H9 (cell line): Measurements from ENCODE around the gene LRCH4. TPM values are rescaled to one million over a fixed set of nuclear protein-coding genes. Genes with fewer than 3 reads are reported as not detected.

Source experiments
- DNase-seq: peaks from one replicate; pipeline ENCODE4 v3.0.0-alpha.2; 2017
- H2AFZ ChIP-seq: one replicate; pipeline ENCODE4 v1.6.1; 2013; ENCODE audit warnings: mild to moderate bottlenecking, low read length, control low read depth, moderate library complexity
- H2AK5ac ChIP-seq: 2 replicates; pipeline ENCODE4 v1.6.1; 2013; ENCODE audit warnings: low read length, control low read depth, mixed read lengths; ENCODE audit not compliant: insufficient read length
- H2BK120ac ChIP-seq: one replicate; pipeline ENCODE4 v1.6.1; 2013; ENCODE audit warnings: low read depth, mild to moderate bottlenecking, low read length, control low read depth, inconsistent platforms; ENCODE audit not compliant: poor library complexity, severe bottlenecking
- H2BK12ac ChIP-seq: 2 replicates; pipeline ENCODE4 v1.6.1; 2013; ENCODE audit warnings: low read length, control low read depth, mixed read lengths, low read depth; ENCODE audit not compliant: insufficient read length
- H2BK15ac ChIP-seq: 2 replicates; pipeline ENCODE4 v1.6.1; 2013; ENCODE audit warnings: low read depth, low read length, control low read depth
- H2BK20ac ChIP-seq: one replicate; pipeline ENCODE4 v1.6.1; 2013; ENCODE audit warnings: low read depth, mild to moderate bottlenecking, low read length, control low read depth, inconsistent platforms; ENCODE audit not compliant: poor library complexity, severe bottlenecking
- H2BK5ac ChIP-seq: 2 replicates; pipeline ENCODE4 v1.6.1; 2013; ENCODE audit warnings: low read length, control low read depth, mixed read lengths; ENCODE audit not compliant: insufficient read length
- H3K14ac ChIP-seq: 2 replicates; pipeline ENCODE4 v1.6.1; 2013; ENCODE audit warnings: low read length, control low read depth; ENCODE audit not compliant: insufficient read depth
- H3K18ac ChIP-seq: 2 replicates; pipeline ENCODE4 v1.6.1; 2013; ENCODE audit warnings: low read depth, mild to moderate bottlenecking, mixed read lengths, low read length, control low read depth; ENCODE audit not compliant: insufficient read length
- H3K23ac ChIP-seq: 2 replicates; pipeline ENCODE4 v1.6.1; 2013; ENCODE audit warnings: low read length, control low read depth, mixed read lengths, low read depth; ENCODE audit not compliant: insufficient read length
- H3K23me2 ChIP-seq: 2 replicates; pipeline ENCODE4 v1.6.1; 2013; ENCODE audit warnings: low read depth, mild to moderate bottlenecking, mixed read lengths, low read length, control low read depth; ENCODE audit not compliant: insufficient read length, poor library complexity, severe bottlenecking
- H3K27ac ChIP-seq: 2 replicates; pipeline ENCODE4 v1.5.1; 2013; ENCODE audit warnings: low read length, control low read depth, mixed read lengths, low read depth; ENCODE audit not compliant: insufficient read length
- H3K27me3 ChIP-seq: 2 replicates; pipeline ENCODE4 v1.6.1; 2013; ENCODE audit warnings: low read length, control low read depth, inconsistent platforms; ENCODE audit not compliant: insufficient read depth
- H3K4ac ChIP-seq: 2 replicates; pipeline ENCODE4 v1.6.1; 2013; ENCODE audit warnings: low read depth, mild to moderate bottlenecking, control low read depth, inconsistent platforms, low read length, moderate library complexity
- H3K4me1 ChIP-seq: 2 replicates; pipeline ENCODE4 v1.6.1; 2013; ENCODE audit warnings: low read length, control low read depth, inconsistent platforms; ENCODE audit not compliant: insufficient read depth
- H3K4me2 ChIP-seq: 2 replicates; pipeline ENCODE4 v1.6.1; 2013; ENCODE audit warnings: low read length, control low read depth, mixed read lengths; ENCODE audit not compliant: insufficient read length, insufficient read depth
- H3K56ac ChIP-seq: 2 replicates; pipeline ENCODE4 v1.6.1; 2013; ENCODE audit warnings: low read depth, mild to moderate bottlenecking, mixed read lengths, low read length, control low read depth; ENCODE audit not compliant: insufficient read length
- H3K79me1 ChIP-seq: 2 replicates; pipeline ENCODE4 v1.6.1; 2013; ENCODE audit warnings: low read depth, mild to moderate bottlenecking, moderate library complexity, low read length, control low read depth, inconsistent platforms; ENCODE audit not compliant: insufficient read depth, poor library complexity, severe bottlenecking
- H3K79me2 ChIP-seq: 2 replicates; pipeline ENCODE4 v1.6.1; 2013; ENCODE audit warnings: low read length, control low read depth, inconsistent platforms; ENCODE audit not compliant: insufficient read depth
- H3K9ac ChIP-seq: 2 replicates; pipeline ENCODE4 v1.6.1; 2013; ENCODE audit warnings: low read length, control low read depth, mixed read lengths; ENCODE audit not compliant: insufficient read length; ENCODE audit errors: extremely low read depth
- H3K9me3 ChIP-seq: one replicate; pipeline ENCODE4 v1.6.1; 2013; ENCODE audit warnings: low read depth, low read length, inconsistent platforms; ENCODE audit not compliant: control insufficient read depth
- H3T11ph ChIP-seq: one replicate; pipeline ENCODE4 v1.6.1; 2013; ENCODE audit warnings: mild to moderate bottlenecking, low read length, control low read depth, inconsistent platforms
- H4K20me1 ChIP-seq: one replicate; pipeline ENCODE4 v1.6.1; 2013; ENCODE audit not compliant: control insufficient read depth, insufficient read length, insufficient read depth
- H4K5ac ChIP-seq: 2 replicates; pipeline ENCODE4 v1.6.1; 2013; ENCODE audit warnings: low read depth, mild to moderate bottlenecking, mixed read lengths, low read length, control low read depth; ENCODE audit not compliant: insufficient read length
- H4K8ac ChIP-seq: replicated peaks from 2 replicates; pipeline ENCODE4 v1.6.1; 2013; ENCODE audit warnings: low read length, control low read depth, mixed read lengths, low read depth; ENCODE audit not compliant: insufficient read length
- H4K91ac ChIP-seq: 2 replicates; pipeline ENCODE4 v1.6.1; 2013; ENCODE audit warnings: low read depth, mild to moderate bottlenecking, moderate library complexity, mixed read lengths, low read length, control low read depth; ENCODE audit not compliant: insufficient read length
- H3K27ac Mint-ChIP-seq, 3 experiments: 2 replicates in 2 of 3; 3 replicates in 1 of 3; pipeline ENCODE4 v1.8.0; 2020 to 2021; ENCODE audit warnings: mixed read lengths in 3 of 3, mild to moderate bottlenecking in 1 of 3, moderate library complexity in 1 of 3
- H3K27me3 Mint-ChIP-seq: 2 replicates; pipeline ENCODE4 v1.8.0; 2021; ENCODE audit warnings: low read depth, mild to moderate bottlenecking, moderate library complexity, mixed read lengths
- H3K36me3 Mint-ChIP-seq, 3 experiments: 2 replicates in 2 of 3; 3 replicates in 1 of 3; pipeline ENCODE4 v1.8.0; 2020 to 2021; ENCODE audit warnings: low read depth in 3 of 3, mixed read lengths in 3 of 3; ENCODE audit not compliant: insufficient read depth in 1 of 3
- H3K4me1 Mint-ChIP-seq, 2 experiments: 2 replicates each; pipeline ENCODE4 v1.8.0; 2020; ENCODE audit warnings: mixed read lengths in 2 of 2
- H3K4me3 Mint-ChIP-seq, 2 experiments: 2 replicates in 1 of 2; 3 replicates in 1 of 2; pipeline ENCODE4 v1.8.0; 2020 to 2021; ENCODE audit warnings: mild to moderate bottlenecking in 2 of 2, mixed read lengths in 2 of 2, moderate library complexity in 1 of 2
- H3K9me3 Mint-ChIP-seq, 2 experiments: 2 replicates in 1 of 2; 3 replicates in 1 of 2; pipeline ENCODE4 v1.8.0; 2020; ENCODE audit warnings: mild to moderate bottlenecking in 2 of 2, mixed read lengths in 2 of 2, moderate library complexity in 1 of 2
- WGBS: extraction: QIAGEN DNeasy Blood & Tissue Kit; methylation state at CpG from one replicate; pipeline ENCODE4 v1.1.7; 2013; ENCODE audit warnings: missing lambda C conversion rate, low lambda C conversion rate, mixed read lengths; ENCODE audit not compliant: insufficient read length; ENCODE audit errors: extremely low coverage; 5-methylcytosine and 5-hydroxymethylcytosine counted together
- total RNA-seq: library from RNA; stranded (reverse); gene quantifications from 2 replicates; pipeline ENCODE4 v1.2.1, GENCODE V29; 2021
- TF ChIP-seq, protein P1 (sequence below): fragments of 200-600 bp; sonication (generic); conservative IDR thresholded peaks from 3 replicates; pipeline ENCODE4 v1.8.0; 2021; ENCODE audit warnings: antibody characterized with exemption, mild to moderate bottlenecking

Gene LRCH4
- total RNA-seq, 1 experiment from 2014 or later = 39.1 TPM

- Histone ChIP-seq H3K27me3 (peaks cover 3% of the 10 kb centered on the region; the same call in 1 of the 2 replicates), H3K9ac (no peak overlapping the region), H4K5ac (no peak overlapping the region), H2BK5ac (no peak overlapping the region), H3K9me3 (no peaks in the 10 kb centered on the region), H2BK120ac (no peak overlapping the region), H2BK12ac (no peak overlapping the region), H4K91ac (no peak overlapping the region), H3K79me1 (no peaks in the 10 kb centered on the region), H3K4me1 (no peaks in the 10 kb centered on the region), H4K8ac (no peak overlapping the region), H3K4me2 (no peak overlapping the region), H3K79me2 (no peaks in the 10 kb centered on the region), H4K20me1 (no peaks in the 10 kb centered on the region), H3K18ac (no peak overlapping the region), H2BK15ac (no peak overlapping the region), H3K4ac (no peak overlapping the region), H3K27ac (no peak overlapping the region), H3K14ac (no peak overlapping the region), H2BK20ac (no peak overlapping the region), H3K23ac (no peak overlapping the region), H3T11ph (no peak overlapping the region), H2AK5ac (no peak overlapping the region), H2AFZ (no peak overlapping the region), H3K23me2 (peaks cover 13% of the 10 kb centered on the region), H3K56ac (no peak overlapping the region)
- peaks cover 11 to 24% of the 10 kb centered on the region in 2 experiments for H3K4me1 Mint-ChIP-seq
- no CpG with 5 or more reads among the region's 11 CpGs for WGBS
- no peaks in the 10 kb centered on the region for H3K9me3 Mint-ChIP-seq
- H3K4me3 Mint-ChIP-seq = peak overlapping the region in 1 of 2 experiments; percentile 17; a peak in 1 of 5 replicates
- TF ChIP-seq, protein P1, sequence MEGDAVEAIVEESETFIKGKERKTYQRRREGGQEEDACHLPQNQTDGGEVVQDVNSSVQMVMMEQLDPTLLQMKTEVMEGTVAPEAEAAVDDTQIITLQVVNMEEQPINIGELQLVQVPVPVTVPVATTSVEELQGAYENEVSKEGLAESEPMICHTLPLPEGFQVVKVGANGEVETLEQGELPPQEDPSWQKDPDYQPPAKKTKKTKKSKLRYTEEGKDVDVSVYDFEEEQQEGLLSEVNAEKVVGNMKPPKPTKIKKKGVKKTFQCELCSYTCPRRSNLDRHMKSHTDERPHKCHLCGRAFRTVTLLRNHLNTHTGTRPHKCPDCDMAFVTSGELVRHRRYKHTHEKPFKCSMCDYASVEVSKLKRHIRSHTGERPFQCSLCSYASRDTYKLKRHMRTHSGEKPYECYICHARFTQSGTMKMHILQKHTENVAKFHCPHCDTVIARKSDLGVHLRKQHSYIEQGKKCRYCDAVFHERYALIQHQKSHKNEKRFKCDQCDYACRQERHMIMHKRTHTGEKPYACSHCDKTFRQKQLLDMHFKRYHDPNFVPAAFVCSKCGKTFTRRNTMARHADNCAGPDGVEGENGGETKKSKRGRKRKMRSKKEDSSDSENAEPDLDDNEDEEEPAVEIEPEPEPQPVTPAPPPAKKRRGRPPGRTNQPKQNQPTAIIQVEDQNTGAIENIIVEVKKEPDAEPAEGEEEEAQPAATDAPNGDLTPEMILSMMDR = peak; percentile 74
- peaks cover 62% of the 10 kb centered on the region for H3K27me3 Mint-ChIP-seq
- DNase-seq = peak; percentile 85
- no peak overlapping the region; a peak in 1 of 7 replicates for H3K27ac Mint-ChIP-seq
- peaks cover 0 to 4% (median 0%) of the 10 kb centered on the region in 3 experiments; a peak in 1 of 7 replicates for H3K36me3 Mint-ChIP-seq
Measured at GRCh38 chr7:100629117-100629716, 43.3 kb upstream of the LRCH4 start.
